ENCODE results near the gene RSKR.

Gene RSKR

DNA sequence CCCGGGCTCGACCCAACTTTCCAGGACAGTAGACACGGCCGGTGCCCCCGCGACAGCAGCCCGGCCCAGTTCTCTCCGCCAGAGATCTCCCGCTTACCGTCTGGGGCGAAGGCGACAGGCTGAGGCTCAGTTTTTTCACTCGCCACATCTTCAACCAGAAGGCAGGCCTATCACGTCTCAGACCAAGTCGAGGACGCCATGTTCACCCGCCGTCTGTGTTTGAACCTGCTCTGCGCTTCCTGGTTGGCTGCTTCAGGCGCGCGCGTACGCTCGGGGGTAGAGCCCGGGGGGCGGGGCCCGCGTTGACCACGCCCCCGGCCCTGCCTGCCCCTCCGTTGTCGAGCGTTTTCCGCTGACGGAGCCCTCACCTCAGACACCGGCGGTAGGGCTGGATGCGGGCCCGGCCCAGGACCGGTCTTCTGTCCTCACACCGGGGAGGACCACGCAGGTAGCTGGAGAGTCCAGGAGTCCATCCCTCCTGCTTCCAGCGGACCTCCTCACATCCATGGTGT lies 15.1 kb downstream of the RSKR start, which contains the start of gene SPAG5:
TSS of gene SPAG5 (minus strand) at position 227 of the 512 bp plus-strand sequence. CDS start at position 148, 79 bp downstream.
- DNase-seq (ENCODE audit: low spot score) = peak; percentile 93
- ATAC-seq (ENCODE audit: low read depth) = peak; percentile 86
- Histone ChIP-seq H3K36me3 (ENCODE audit: low read depth) (peaks cover 28% of the 10 kb centered on the region), H3K4me3 (ENCODE audit: severe bottlenecking) (peak within 1 kb of the TSS; percentile 61), H3K4me1 (ENCODE audit: insufficient read depth, poor library complexity, severe bottlenecking) (peaks cover 5% of the 10 kb centered on the region), H3K27me3 (ENCODE audit: insufficient read depth, poor library complexity, severe bottlenecking) (no peaks in the 10 kb centered on the region), H3K27ac (ENCODE audit: poor library complexity, severe bottlenecking) (peak within 1 kb of the TSS; percentile 68), H3K9me3 (ENCODE audit: severe bottlenecking) (no peaks in the 10 kb centered on the region)
- TF ChIP-seq, protein P1, sequence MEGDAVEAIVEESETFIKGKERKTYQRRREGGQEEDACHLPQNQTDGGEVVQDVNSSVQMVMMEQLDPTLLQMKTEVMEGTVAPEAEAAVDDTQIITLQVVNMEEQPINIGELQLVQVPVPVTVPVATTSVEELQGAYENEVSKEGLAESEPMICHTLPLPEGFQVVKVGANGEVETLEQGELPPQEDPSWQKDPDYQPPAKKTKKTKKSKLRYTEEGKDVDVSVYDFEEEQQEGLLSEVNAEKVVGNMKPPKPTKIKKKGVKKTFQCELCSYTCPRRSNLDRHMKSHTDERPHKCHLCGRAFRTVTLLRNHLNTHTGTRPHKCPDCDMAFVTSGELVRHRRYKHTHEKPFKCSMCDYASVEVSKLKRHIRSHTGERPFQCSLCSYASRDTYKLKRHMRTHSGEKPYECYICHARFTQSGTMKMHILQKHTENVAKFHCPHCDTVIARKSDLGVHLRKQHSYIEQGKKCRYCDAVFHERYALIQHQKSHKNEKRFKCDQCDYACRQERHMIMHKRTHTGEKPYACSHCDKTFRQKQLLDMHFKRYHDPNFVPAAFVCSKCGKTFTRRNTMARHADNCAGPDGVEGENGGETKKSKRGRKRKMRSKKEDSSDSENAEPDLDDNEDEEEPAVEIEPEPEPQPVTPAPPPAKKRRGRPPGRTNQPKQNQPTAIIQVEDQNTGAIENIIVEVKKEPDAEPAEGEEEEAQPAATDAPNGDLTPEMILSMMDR (IDR thresholded peaks at IDR 0.05; ENCODE audit: poor library complexity, severe bottlenecking) = no peak

DNA sequence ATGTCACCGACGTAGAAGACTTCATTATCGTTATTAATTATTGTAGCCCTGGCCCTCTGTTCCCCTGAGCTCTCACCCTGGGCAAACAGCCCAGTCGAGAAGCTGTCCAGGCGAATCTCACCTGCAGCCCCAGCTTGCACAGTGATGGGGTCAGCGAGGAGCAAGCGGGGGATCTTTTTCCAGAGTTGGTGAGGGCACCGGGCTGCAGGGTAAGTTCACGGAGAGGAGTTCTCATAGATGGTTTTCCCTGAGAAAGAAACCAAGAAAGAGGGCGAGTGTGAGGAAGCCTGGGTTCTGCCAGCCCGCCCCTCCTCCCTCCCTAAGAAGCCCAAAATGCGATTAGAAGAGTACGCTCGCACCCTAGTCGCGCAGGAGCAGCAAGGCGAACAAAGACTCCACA lies 15.6 kb downstream of the RSKR start:
- peaks cover 5% of the 10 kb centered on the region for H3K4me1 ChIP-seq (ENCODE audit: insufficient read depth, poor library complexity, severe bottlenecking)
- peak overlapping the region; percentile 61 for H3K4me3 ChIP-seq (ENCODE audit: severe bottlenecking)
- H3K27ac ChIP-seq (ENCODE audit: poor library complexity, severe bottlenecking) = peak overlapping the region; percentile 68
- ATAC-seq (ENCODE audit: low read depth) = peak; percentile 5; the same call in 2 of the 3 replicates
- no peaks in the 10 kb centered on the region for H3K9me3 ChIP-seq (ENCODE audit: severe bottlenecking)
- TF ChIP-seq, protein P1 (IDR thresholded peaks at IDR 0.05; ENCODE audit: poor library complexity, severe bottlenecking) = no peak
- peaks cover 33% of the 10 kb centered on the region for H3K36me3 ChIP-seq (ENCODE audit: low read depth)
- no peak for DNase-seq (ENCODE audit: low spot score)
- H3K27me3 ChIP-seq (ENCODE audit: insufficient read depth, poor library complexity, severe bottlenecking) = no peaks in the 10 kb centered on the region

DNA sequence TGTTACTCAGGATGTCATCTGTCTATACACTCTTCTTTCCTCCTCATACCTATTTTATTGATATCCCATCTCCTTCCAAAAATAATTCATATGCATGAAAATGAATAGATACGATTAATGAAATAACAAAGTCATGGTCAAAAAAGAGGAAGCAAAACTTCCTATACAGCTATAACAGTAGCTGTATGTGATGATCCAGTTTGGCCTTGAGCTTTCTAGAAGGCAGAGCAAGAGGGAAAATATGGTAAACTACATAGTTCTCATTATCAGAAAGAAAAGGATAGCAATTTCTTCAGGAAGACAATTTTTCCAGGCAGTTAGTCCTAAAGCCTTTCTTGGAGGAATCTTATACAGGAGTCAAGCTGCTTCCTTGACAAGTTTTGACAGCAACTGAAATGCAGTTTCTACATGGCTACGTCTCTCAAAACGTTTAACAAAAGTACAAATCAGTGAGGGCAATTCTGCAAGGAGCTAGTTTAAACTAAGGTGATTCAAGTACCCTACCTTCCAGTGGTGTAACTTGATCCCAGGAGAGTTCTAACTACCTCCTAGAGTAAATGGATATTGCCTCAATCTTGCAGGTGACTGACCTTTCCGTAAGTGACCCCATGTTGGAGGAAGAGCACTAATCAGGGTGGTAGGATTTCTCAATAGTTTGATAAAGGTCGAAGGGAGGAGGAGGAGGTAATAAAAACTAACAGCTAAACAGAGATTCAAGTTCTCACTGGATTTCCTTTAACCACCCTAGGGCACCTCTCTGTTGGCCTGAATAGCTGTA lies 16.2 kb downstream of the RSKR start:
- H3K9me3 ChIP-seq (ENCODE audit: severe bottlenecking) = no peaks in the 10 kb centered on the region
- H3K27ac ChIP-seq (ENCODE audit: poor library complexity, severe bottlenecking) = peak overlapping the region; percentile 68
- H3K4me3 ChIP-seq (ENCODE audit: severe bottlenecking) = peak overlapping the region; percentile 61
- peaks cover 5% of the 10 kb centered on the region for H3K4me1 ChIP-seq (ENCODE audit: insufficient read depth, poor library complexity, severe bottlenecking)
- no peaks in the 10 kb centered on the region for H3K27me3 ChIP-seq (ENCODE audit: insufficient read depth, poor library complexity, severe bottlenecking)
- TF ChIP-seq, protein P1 (IDR thresholded peaks at IDR 0.05; ENCODE audit: poor library complexity, severe bottlenecking) = no peak
- ATAC-seq (ENCODE audit: low read depth) (no peak), DNase-seq (ENCODE audit: low spot score) (no peak)
- peaks cover 39% of the 10 kb centered on the region for H3K36me3 ChIP-seq (ENCODE audit: low read depth)

DNA sequence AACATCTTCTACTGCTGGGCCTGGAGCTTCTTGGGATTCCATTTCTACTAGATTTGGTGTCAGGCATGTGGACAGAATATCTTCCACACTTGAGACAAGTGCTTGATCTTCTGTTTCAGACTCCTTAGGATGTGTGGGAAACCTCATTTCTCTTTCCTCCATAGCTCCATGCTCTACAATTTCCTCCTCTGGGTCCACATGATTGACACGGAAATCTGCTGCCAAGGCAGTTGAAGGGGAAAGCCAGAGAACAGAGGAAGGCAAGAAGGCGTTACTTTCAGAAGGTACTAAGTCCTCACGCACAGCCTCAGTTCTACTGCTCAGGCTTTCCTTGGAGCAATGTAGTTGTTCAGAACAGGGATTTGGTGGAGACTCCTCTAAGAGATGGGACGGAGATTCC lies 21.7 kb downstream of the RSKR start:
- Histone ChIP-seq H3K4me3 (ENCODE audit: severe bottlenecking) (no peak overlapping the region), H3K9me3 (ENCODE audit: severe bottlenecking) (no peaks in the 10 kb centered on the region), H3K27me3 (ENCODE audit: insufficient read depth, poor library complexity, severe bottlenecking) (no peaks in the 10 kb centered on the region), H3K4me1 (ENCODE audit: insufficient read depth, poor library complexity, severe bottlenecking) (no peaks in the 10 kb centered on the region), H3K36me3 (ENCODE audit: low read depth) (peaks cover 80% of the 10 kb centered on the region), H3K27ac (ENCODE audit: poor library complexity, severe bottlenecking) (no peak overlapping the region)
- TF ChIP-seq, protein P1 (IDR thresholded peaks at IDR 0.05; ENCODE audit: poor library complexity, severe bottlenecking) = no peak
- DNase-seq (ENCODE audit: low spot score) (no peak), ATAC-seq (ENCODE audit: low read depth) (no peak)

DNA sequence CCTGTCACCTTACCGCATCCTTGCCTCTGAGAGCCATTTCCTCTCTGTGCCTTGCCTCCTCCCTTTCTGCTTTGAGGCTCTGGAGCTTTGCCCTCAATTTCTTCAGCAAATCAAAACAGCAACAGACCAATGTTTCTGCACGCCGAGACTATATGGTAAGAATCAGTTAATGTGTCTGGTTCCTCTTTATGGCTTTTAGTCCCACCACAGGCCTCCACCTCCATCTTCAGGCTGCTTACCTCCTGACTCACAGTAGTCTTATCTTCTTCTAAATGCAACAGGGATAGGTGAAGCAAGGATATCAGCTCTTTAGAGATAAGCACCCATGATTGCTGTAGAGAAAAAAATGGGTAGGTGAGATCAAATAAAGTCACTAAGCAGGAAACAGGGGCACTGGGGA lies 28.1 kb downstream of the RSKR start:
- ATAC-seq (ENCODE audit: low read depth) = no peak
- Histone ChIP-seq H3K27me3 (ENCODE audit: insufficient read depth, poor library complexity, severe bottlenecking) (no peaks in the 10 kb centered on the region), H3K4me3 (ENCODE audit: severe bottlenecking) (no peak overlapping the region), H3K4me1 (ENCODE audit: insufficient read depth, poor library complexity, severe bottlenecking) (no peaks in the 10 kb centered on the region), H3K27ac (ENCODE audit: poor library complexity, severe bottlenecking) (no peak overlapping the region), H3K9me3 (ENCODE audit: severe bottlenecking) (no peaks in the 10 kb centered on the region), H3K36me3 (ENCODE audit: low read depth) (peaks cover 81% of the 10 kb centered on the region)
- TF ChIP-seq, protein P1 (IDR thresholded peaks at IDR 0.05; ENCODE audit: poor library complexity, severe bottlenecking) = no peak
- no peak for DNase-seq (ENCODE audit: low spot score)

Measured in RWPE2 (cell line).